HG03139 (cell line): Measurements from ENCODE around the gene NFATC3.

Source experiments
- ATAC-seq: cut with Tn5 transposase; IDR thresholded peaks from one replicate; pipeline ENCODE4 v1.9.1; 2021; ENCODE audit not compliant: unreplicated experiment

The NFATC3 gene

DNA sequence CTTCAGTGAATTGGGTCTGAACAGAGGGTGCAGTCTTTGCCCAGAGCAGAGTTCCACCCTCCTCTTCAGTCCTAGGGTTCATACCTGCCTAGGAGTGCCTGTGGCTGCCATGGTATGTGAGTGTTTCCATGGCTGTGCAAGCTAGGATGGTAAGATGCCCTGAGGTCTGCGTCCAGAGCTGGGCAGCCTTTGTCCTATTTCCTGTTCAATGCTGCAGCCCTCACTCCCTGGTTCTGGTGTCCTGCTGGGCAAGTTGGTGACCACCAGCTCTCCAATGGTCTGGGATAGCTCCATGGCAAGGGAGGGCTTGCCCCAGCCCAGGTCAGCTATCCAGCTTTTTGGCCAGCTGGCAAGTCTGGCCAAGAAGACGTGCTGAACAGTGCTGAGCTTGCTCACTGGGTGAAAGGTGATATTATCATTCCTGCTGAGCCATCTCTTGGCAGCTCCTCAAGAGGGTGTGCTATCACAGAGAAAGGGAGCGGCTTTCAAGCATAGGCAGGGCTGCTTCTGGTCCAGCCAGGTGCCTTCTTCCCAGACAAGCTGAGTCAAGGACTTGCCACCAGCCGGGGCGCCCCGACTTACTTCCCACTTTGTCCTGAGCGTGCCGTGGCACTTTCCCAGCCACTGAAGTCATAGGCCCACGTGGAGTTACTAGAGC, 13.0 kb upstream of the NFATC3 start:
- no peak for ATAC-seq

DNA sequence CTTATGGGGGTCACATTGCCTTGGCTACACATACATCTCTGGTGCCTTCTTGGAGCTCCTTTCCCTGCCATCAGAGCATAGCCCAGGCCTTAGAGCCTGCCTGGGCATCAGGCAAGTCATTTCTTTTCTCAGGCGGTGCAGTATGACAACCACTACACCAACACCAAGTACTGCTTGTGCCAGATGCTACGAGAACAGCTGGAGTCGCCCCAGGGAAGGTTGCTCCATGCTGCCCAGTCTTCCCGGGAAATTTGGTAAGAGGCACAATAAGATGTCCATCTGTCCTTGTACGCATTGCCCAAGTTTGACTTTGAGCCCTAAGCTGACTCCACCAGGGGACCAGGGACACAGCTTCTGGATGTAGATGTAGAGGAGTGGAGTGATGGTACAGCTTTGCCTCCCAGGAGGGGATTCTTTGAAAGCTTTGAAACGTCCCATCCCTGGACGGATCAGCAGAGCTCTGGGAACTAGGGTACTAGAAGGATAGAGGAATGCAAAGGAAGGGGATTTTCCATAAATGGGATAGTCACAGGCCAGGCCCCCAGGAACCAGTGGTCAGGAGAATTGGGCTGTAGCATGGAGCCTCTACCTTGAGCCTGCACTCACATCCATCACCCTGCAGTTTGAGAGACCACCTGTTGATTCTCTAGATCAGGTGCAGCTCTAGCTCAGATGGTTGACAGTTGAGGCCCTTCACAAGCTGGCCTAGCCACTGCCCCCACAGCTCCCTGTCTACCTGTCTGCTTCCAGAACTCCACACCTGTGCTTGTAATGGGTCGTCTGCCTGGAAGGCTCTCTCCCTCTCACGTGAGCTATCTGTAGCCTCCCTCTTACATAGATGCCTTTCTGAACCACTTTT, 11.0 kb upstream of the NFATC3 start:
- ATAC-seq: no peak

DNA sequence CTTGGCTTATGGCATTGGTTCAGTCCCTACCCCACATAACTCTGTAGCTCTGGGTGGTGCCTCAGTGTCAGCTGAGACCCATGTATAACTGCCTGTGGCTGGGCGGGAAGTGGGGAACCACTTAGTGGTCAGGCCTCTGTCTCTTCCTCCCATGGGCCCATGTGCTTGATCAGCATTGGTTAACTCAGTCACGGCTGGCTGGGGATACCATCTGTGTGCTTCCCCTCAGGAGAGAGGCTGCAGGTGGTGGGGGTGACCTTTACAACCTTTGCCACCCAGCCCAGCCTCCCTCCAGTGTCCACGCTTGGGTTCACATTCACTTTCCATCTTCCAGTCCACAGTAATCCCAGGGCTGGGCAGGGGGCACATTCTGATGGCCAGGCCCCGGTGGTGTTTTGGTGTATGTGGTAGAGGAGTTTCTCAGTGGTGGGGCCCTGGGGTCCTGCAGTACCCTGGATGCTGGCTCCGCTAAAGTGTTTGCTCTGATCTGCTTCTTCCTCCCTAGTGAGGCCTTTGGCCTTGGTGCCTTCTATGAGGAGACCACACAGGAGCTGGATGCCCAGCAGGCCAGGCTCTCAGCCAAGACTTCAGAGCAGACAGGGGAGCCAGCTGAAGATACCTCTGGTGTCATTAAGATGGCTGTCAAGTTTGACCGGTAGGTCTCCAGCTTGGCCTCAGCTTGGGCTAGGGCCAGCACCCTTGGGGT, 10.2 kb upstream of the NFATC3 start:
- peak; percentile 60 for ATAC-seq

DNA sequence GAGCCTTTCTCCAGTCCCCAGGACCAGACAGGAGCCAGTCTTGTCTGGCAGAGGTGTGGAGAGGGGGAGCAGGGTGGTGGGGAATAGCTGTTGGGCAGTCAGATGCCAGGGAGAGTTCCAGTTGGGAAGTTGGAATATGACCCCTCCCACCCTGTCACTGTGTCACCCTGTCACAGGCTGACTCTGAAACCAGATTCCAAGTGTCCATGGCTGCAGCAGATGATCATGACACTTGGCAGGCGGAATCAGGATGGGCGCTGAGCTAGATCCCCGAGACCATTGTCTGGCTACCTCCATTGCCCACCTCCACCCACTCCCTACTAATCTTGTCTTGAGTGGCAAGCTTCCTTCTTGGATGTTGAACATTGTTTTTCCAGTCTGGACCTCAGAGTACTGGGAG, 9.2 kb upstream of the NFATC3 start:
- ATAC-seq: no peak

DNA sequence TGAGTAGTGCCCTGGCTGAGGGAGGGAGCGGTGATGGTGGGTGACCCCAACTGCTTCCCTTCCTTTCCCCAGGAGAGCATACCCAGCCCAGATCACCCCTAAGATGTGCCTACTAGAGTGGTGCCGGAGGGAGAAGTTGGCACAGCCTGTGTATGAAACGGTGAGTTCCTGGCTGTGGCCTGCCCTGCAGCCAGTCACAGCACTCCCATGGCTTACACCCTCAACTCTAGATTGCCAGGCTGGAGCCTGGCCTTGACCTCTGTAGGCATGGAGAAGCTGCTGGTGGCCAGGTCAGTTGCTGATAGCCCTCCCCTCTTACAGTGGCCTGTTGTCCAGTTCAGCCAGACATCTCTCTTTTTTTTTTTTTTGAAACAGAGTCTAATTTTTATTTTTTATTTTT, 8.6 kb upstream of the NFATC3 start:
- no peak for ATAC-seq

DNA sequence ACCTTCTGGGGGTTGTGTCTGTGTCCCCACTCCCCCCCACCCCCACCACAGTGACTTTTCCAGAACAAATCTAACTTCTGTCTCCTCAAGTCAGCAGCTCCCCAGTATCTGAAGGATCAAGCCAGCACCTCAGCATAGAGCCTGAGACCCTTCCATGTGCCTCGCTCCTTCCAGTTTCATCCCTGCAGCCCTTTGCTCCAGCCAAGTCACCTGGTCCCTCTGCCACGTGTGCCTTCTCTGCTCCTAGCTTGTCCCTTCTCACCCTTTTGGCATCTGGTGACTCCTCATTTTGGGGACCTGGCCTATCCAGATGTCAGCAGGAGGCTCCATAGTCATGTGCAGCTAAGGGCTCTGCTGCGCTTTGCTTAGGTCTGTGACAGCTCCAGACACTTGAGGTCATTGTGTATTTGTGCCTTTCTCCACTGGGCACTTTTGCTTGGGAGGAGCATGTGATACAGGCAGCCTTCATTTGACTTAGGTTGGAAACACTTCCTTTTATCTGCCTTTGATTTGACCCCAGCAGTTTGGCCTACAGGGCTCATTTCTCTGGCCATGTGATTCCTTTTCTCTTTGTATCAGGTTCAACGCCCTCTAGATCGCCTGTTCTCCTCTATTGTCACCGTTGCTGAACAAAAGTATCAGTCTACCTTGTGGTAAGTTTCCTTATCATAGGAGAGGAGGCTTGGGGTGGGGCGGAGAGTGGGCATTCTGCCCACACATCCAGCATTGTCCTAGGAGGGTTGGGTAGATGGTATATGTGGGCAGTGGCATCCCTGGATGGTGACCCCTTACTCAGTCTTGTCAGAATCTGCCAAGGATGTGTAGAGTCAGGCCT, 7.1 kb upstream of the NFATC3 start:
- ATAC-seq: no peak

DNA sequence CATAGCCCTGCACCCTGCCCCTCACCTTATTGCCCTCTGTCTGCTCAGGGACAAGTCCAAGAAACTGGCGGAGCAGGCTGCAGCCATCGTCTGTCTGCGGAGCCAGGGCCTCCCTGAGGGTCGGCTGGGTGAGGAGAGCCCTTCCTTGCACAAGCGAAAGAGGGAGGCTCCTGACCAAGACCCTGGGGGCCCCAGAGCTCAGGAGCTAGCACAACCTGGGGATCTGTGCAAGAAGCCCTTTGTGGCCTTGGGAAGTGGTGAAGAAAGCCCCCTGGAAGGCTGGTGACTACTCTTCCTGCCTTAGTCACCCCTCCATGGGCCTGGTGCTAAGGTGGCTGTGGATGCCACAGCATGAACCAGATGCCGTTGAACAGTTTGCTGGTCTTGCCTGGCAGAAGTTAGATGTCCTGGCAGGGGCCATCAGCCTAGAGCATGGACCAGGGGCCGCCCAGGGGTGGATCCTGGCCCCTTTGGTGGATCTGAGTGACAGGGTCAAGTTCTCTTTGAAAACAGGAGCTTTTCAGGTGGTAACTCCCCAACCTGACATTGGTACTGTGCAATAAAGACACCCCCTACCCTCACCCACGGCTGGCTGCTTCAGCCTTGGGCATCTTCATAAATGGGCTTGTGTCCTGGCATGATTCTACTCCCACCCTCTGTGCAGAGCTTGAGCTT, 6.3 kb upstream of the NFATC3 start:
- ATAC-seq: no peak

DNA sequence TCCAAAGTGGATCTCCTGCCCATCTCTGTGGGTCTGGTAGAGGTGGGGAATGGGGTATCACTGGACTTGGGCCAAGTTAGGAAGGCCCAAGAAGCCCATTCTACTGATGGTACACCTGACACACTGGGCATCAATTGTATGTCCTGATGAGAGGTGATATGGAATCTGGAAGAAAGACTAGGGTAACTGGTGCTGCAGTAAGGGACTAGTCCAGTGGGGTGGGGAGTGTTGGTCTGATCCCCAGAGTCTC, 5.9 kb upstream of the NFATC3 start:
- no peak for ATAC-seq

DNA sequence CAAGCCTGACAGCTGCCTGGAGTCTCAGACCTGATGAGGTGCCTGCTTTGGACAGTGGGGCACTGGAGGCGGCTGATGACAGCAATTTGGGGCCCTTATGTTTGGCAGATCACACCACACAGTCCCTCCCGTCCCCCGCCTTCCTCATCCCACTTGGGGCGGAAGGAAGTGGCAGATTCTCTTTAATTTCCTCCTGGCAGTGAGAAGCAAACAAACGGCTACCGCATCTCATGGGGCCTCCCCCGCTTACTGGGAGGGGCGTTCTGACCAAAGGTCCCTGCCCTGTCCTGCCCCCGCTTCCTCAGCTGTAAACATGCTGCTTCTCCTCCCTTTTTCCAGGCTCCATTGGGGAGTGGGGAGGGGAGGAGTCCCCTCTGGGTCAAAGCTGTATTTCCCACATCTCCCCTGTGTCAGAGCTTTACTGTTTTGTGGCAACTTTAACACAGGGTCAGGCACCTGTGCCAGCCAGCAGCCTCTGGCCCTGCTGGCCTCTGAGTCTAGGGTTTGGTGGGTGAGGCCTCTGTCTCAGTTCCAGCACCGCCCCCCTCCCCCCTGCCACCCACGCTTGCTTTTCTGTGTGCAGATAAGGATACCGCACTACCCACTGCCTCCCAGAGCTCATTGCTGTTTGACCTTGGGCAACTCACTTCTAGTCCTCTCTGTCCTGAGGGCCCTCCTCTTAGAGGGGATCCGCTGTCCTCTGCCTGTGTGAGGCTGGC, 5.4 kb upstream of the NFATC3 start:
- ATAC-seq: no peak

DNA sequence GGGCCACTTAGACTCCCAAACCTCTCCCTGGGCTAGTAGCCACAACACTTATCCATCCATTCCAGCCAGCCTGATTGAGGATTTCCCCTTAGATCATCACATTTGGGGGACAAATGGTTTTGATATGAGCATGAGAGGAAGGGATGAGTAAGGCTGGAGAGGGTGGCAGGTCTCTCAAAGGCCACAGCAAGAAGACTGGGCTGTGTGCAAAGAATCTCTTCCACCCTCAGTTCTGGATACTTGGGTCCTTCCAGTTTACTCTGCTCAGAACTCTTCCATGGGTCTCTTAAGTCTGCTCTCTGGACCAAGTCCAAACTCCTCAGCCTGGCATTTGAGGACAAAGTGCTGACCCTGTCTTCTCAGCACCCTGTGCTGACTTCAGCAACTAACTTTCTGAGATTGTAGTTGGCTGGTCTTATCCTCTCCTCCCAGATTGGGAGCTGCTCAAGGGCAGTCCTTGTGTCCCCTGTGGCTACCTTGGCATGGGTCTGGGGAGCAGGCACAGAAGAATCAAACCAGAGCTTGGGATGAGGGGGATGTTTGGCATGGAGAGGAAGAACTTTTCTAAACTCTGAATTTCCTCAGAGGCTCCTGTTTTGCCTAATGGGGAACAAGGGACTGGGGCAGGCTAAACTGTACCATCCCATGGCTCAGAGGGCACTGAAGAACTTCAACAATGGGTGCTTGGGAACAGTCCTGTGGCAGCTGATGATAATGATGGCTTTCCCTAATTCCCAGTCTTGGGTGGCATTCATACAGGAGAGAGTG, 3.1 kb upstream of the NFATC3 start:
- ATAC-seq: no peak

DNA sequence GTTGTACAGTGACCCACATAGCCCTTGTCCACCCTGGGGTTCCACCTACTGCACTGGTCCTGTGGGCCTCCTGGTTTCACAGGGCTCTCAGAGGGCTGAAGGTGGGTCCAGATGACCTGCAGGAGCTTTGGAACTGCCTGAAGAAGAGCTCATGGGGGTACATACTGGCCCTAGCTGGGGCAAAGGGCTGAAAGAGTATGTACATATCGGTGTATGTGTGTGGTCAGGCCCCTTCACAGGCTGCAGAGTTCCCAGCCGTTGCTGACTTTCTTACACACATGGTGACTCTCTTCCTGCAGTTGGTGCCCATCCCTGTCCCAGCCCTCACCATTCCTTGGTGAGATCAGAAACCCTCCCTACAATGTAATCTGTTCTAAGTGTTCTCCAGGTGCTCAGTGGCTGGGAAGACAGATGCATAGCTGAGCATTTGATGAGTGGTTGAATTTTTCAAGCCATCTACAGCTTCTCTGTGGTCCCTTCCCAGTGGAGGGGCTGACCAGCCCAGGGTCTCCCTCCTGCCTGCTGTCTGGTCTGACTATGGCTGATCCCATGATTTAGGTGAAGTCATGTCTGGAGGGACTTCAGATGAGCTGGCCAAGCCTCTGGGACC, 2.4 kb upstream of the NFATC3 start:
- ATAC-seq: no peak

DNA sequence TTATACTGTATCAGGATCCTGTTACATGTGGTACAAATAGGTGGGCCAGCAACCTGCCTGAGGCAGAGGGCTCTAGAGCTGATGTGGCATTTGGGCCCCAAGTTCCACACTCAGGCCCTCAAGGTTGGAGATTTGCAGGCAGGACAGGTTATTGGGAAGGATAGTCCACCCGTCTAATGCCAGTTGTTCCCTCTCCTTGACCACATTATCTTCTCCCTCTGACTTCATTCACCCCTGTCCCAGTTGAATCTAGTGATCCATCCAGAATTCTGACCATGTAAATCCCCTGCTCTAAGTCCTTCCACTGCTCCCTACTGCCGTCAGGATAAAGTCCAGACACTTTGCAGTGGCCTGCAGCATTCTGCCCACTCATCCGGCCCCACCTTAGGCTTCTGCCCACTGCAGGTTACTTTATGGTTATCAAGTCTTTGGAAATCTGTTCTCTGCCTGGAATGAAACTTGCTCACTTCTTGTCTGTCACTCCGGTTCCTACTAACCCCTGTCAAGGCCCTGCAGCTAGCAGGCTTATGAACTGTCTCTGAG, 1.9 kb upstream of the NFATC3 start:
- ATAC-seq: no peak

DNA sequence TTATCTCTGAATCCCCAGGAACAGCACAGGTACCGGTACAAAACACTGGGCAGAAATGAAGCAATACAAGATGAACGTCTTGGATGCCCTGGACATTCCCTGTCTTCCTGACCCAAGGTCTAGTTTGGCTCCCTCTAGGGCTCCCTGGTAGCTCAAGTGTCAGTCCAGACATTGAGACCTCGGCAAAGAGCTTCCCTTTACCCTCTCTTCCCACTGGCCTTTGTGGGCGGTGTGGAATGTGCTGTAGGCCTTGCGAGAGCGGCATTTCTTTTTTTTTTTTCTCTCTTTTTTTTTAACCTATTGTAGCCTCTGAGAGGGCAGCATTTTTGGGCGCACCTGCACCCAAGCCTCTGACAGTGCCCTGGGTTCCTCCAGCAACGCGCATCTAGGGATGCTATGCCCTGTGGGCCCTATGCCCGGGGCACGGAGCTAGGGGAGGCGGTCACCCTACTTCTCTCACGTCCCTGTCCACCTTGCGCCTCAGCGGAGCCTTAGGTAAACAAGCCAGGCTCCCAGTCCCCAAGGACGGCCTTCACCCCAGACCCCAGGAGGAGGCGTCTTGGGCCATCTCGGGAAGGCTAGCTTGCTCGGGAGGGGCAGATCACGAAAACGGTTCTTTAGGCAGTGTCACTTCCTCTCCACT, 1.2 kb upstream of the NFATC3 start:
- ATAC-seq: no peak

DNA sequence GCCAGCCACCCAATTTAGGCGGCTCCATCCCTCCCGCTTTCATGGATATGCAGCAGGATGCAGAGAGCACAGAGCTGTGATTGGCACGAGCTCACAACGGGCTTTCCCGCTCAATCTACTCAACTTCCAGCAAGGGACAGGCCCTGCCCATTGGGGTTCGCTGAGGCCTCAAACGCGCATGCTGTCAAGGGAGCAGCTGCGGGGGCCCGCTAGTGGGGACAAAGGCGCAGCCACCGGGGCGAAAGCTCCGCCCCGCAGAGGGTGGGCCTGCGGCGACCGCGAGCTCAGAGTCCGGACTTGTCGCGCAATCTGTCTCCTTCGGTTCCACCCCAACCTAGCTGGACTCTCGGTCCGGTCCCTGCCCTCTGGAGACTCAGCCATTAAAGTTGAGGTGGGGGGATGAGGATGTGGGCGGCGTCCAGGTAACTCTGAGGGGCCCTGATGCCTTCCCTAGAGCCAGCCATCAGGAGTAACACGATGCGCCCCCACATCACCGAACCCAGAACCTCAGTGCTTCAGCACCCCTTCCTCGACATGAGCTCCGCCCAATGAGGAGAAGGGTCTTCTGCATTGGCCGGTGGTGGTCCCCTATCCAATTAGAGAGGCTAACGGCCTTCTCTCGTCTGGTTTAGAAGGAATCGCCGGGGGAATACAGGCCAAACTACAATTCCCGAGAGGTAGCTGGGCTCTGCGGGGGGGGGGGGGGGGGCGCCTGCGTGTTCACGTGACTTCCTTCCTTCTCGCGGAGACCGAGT, 489 bp upstream of the NFATC3 start:
- ATAC-seq: peak; percentile 50

DNA sequence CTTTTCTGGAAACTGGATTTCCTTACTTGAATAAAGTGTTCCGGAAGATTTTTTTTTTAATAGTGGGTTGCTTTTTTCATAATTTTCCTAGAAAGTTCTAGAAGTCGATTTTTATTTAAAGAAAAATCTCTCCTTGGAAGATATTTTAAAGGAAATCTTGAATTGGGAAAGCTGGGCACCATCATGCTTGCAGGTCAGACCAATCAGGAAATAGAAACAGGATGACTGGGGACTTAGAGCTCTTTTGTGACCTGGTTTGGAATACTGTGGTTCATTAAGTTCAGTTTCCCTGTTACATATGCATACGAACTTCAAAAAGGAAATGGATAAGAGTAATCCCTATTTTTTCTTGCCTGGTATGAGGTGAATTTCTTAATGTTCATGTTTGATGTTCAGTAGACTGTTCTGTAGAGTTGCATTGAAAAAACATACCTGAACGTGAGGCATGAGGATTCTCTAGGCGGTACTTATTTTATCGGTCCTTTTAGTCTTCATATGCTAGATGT, 1.2 kb downstream of the NFATC3 start:
- no peak for ATAC-seq

DNA sequence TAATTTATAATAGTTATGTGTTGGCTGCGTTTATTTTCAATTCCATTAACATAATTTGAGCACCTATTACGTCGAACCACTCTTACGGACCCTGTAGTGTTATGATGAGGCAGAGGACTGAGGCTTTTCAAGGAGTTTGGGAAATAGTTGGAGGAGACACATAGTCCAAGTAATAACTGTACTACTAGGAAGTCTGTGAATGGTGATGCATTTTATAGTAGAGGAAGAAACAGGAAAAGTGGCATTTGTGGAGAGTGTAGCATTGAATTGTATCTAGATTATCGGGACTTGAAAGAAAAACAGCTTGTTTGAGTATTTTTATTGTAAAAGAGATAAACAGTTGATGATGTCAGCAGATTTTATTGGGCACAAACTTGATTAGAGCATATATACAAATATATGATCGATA, 1.7 kb downstream of the NFATC3 start:
- ATAC-seq: no peak

DNA sequence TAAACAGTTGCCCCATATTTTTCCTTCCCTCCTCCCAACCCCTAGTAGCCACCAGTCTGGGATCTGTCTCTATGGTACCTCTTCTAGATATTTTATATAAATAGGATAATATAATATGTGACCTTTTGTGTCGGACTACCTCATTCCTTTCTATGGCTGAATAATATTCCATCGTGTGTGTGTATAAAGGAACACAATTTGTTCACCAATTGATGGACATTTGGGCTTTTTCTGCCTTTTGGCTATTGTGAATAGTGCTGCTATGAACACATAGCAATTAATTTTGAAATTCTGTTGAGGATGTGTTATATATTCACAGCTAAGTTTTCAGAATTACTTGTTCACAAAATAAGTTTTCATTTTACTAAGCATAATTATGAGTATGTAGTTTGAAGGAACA, 2.5 kb downstream of the NFATC3 start:
- no peak for ATAC-seq
